Measurements from ENCODE around the gene CRTC3. TPM values are rescaled to one million over a fixed set of nuclear protein-coding genes. Genes with fewer than 3 reads are reported as not detected.
A peak's percentile ranks its signal among the peaks of the same experiment; 100 is the strongest.
"Not testable (repeated sequence)": the region's sequence is repeated elsewhere in the genome, so short reads cannot be mapped to it uniquely, and the experiment has no call there.

Gene CRTC3
- total RNA-seq, 2 donors from 2014 or later: 73.2 to 77.3 TPM

- Mint-ChIP-seq H3K4me3 (no peak overlapping the region), H3K27me3 (ENCODE audit: low read depth) (no peaks in the 10 kb centered on the region), H3K36me3 (ENCODE audit: insufficient read depth in 2 of 2) (peaks cover 12 to 54% of the 10 kb centered on the region in 2 donors), H3K27ac (no peak overlapping the region), H3K9me3 (no peaks in the 10 kb centered on the region), H3K4me1 (ENCODE audit: low read depth) (peaks cover 12% of the 10 kb centered on the region)
- ATAC-seq (replicated peaks in 1 of 2): no peak
- DNase-seq: no peak
These were observed 31.8 kb upstream of the CRTC3 start for GRCh38 chr15:90497912-90498311.

GRCh38 chr15:90500171-90500570 is 29.6 kb upstream of the CRTC3 start:
- Mint-ChIP-seq H3K27ac (peak overlapping the region; percentile 29), H3K4me3 (no peak overlapping the region)
- no peak for ATAC-seq (replicated peaks in 1 of 2)

GRCh38 chr15:90501898-90502297 is 27.8 kb upstream of the CRTC3 start:
- no peaks in the 10 kb centered on the region for H3K4me1 Mint-ChIP-seq (ENCODE audit: low read depth)
- peaks cover 7 to 25% of the 10 kb centered on the region in 2 donors for H3K36me3 Mint-ChIP-seq (ENCODE audit: insufficient read depth in 2 of 2)
- DNase-seq (no peak), ATAC-seq (replicated peaks in 1 of 2) (no peak)
- no peaks in the 10 kb centered on the region for H3K27me3 Mint-ChIP-seq (ENCODE audit: low read depth)
- H3K27ac Mint-ChIP-seq: no peak overlapping the region
- no peaks in the 10 kb centered on the region for H3K9me3 Mint-ChIP-seq
- no peak overlapping the region for H3K4me3 Mint-ChIP-seq

More at GRCh38 chr15:90500171-90500570, 29.6 kb upstream of the CRTC3 start:
- Mint-ChIP-seq H3K9me3 (no peaks in the 10 kb centered on the region), H3K27me3 (ENCODE audit: low read depth) (no peaks in the 10 kb centered on the region), H3K4me1 (ENCODE audit: low read depth) (no peaks in the 10 kb centered on the region), H3K36me3 (ENCODE audit: insufficient read depth in 2 of 2) (peaks cover 8 to 39% of the 10 kb centered on the region in 2 donors)
- no peak for DNase-seq

- not testable (repeated sequence) for ATAC-seq (replicated peaks in 1 of 2); H3K4me1 Mint-ChIP-seq (ENCODE audit: low read depth); H3K27me3 Mint-ChIP-seq (ENCODE audit: low read depth); H3K9me3 Mint-ChIP-seq; H3K36me3 Mint-ChIP-seq (ENCODE audit: insufficient read depth in 2 of 2); DNase-seq; H3K27ac Mint-ChIP-seq
- peak overlapping the region; percentile 55 to 72 for H3K4me3 Mint-ChIP-seq
These were observed 18.9 kb upstream of the CRTC3 start for GRCh38 chr15:90510781-90511180.

- ATAC-seq (replicated peaks in 1 of 2): peak; percentile 26 to 27
- Mint-ChIP-seq H3K27ac (peak overlapping the region; percentile 42), H3K4me3 (peak overlapping the region; percentile 55 to 72)
- DNase-seq: peak; percentile 8 to 10
- H3K4me1 Mint-ChIP-seq (ENCODE audit: low read depth); H3K9me3 Mint-ChIP-seq; H3K36me3 Mint-ChIP-seq (ENCODE audit: insufficient read depth in 2 of 2); H3K27me3 Mint-ChIP-seq (ENCODE audit: low read depth): not testable (repeated sequence)
These were observed 18.5 kb upstream of the CRTC3 start for GRCh38 chr15:90511211-90511618.

GRCh38 chr15:90512276-90512675 is 17.4 kb upstream of the CRTC3 start:
- ATAC-seq (replicated peaks in 1 of 2): no peak
- no peak for DNase-seq
- no peak overlapping the region for H3K4me3 Mint-ChIP-seq
- peaks cover 9% of the 10 kb centered on the region for H3K4me1 Mint-ChIP-seq (ENCODE audit: low read depth)
- H3K27me3 Mint-ChIP-seq (ENCODE audit: low read depth): no peaks in the 10 kb centered on the region
- no peak overlapping the region for H3K27ac Mint-ChIP-seq
- H3K9me3 Mint-ChIP-seq: no peaks in the 10 kb centered on the region
- H3K36me3 Mint-ChIP-seq (ENCODE audit: insufficient read depth in 2 of 2): peaks cover 0 to 2% of the 10 kb centered on the region in 2 donors

GRCh38 chr15:90512981-90513380 is 16.7 kb upstream of the CRTC3 start:
- ATAC-seq (replicated peaks in 1 of 2) (no peak), DNase-seq (no peak)
- peaks cover 0 to 2% of the 10 kb centered on the region in 2 donors for H3K36me3 Mint-ChIP-seq (ENCODE audit: insufficient read depth in 2 of 2)
- no peak overlapping the region for H3K27ac Mint-ChIP-seq
- no peak overlapping the region for H3K4me3 Mint-ChIP-seq
- no peaks in the 10 kb centered on the region for H3K9me3 Mint-ChIP-seq
- no peaks in the 10 kb centered on the region for H3K27me3 Mint-ChIP-seq (ENCODE audit: low read depth)
- H3K4me1 Mint-ChIP-seq (ENCODE audit: low read depth): peaks cover 9% of the 10 kb centered on the region

- ATAC-seq (replicated peaks in 1 of 2): no peak
- peaks cover 0 to 2% of the 10 kb centered on the region in 2 donors for H3K36me3 Mint-ChIP-seq (ENCODE audit: insufficient read depth in 2 of 2)
- DNase-seq: no peak
- H3K27me3 Mint-ChIP-seq (ENCODE audit: low read depth): no peaks in the 10 kb centered on the region
- H3K9me3 Mint-ChIP-seq: no peaks in the 10 kb centered on the region
- H3K4me3 Mint-ChIP-seq: no peak overlapping the region
- no peak overlapping the region for H3K27ac Mint-ChIP-seq
- peaks cover 9% of the 10 kb centered on the region for H3K4me1 Mint-ChIP-seq (ENCODE audit: low read depth)
These were observed 16.3 kb upstream of the CRTC3 start for GRCh38 chr15:90513448-90513847.

DNA sequence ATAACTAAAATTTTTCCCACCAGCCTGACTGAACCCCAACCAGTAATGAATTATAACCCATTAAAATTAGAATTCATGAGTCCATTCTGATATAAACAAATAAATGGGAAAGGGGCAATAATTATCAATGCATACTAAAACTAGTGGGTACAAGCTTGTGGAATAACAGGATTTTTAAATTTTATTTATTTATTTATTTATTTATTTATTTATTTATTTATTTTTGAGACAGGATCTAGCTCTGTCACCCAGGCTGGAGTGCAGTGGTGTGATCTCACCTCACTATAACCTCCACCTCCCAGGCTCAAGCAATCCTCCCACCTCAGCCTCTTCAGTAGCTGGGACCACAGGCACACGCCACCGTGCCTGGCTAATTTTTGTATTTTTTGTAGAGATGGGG is 15.8 kb upstream of the CRTC3 start:
- not testable (repeated sequence) for DNase-seq; H3K4me3 Mint-ChIP-seq; H3K4me1 Mint-ChIP-seq (ENCODE audit: low read depth); H3K36me3 Mint-ChIP-seq (ENCODE audit: insufficient read depth in 2 of 2); H3K9me3 Mint-ChIP-seq; H3K27me3 Mint-ChIP-seq (ENCODE audit: low read depth); ATAC-seq (replicated peaks in 1 of 2); H3K27ac Mint-ChIP-seq

DNA sequence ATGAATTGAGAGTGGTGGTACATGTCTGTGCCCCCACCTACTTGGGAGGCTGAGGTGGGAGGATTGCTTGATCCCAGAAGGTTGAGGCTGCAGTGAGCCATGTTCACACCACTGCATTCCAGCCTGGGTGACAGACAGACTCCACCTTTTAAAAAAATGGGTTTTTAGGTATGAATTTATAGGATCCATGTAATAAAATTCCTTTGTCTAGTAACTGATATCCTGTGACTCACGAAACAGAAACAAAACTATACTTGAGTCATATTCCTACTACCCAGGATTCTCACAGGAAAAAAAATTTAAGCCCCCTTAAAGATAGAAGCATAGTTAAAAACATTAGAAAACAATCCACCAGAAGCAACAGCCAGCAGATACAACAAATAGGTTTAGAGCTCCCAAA is 10.0 kb upstream of the CRTC3 start:
- Mint-ChIP-seq H3K4me3 (no peak overlapping the region), H3K36me3 (ENCODE audit: insufficient read depth in 2 of 2) (no peaks in the 10 kb centered on the region), H3K9me3 (no peaks in the 10 kb centered on the region), H3K27me3 (ENCODE audit: low read depth) (no peaks in the 10 kb centered on the region), H3K4me1 (ENCODE audit: low read depth) (no peaks in the 10 kb centered on the region), H3K27ac (no peak overlapping the region)
- no peak for DNase-seq
- ATAC-seq (replicated peaks in 1 of 2): no peak

- no peak for ATAC-seq (replicated peaks in 1 of 2)
- Mint-ChIP-seq H3K27ac (no peak overlapping the region), H3K36me3 (ENCODE audit: insufficient read depth in 2 of 2) (no peaks in the 10 kb centered on the region), H3K27me3 (ENCODE audit: low read depth) (no peaks in the 10 kb centered on the region), H3K9me3 (no peaks in the 10 kb centered on the region), H3K4me1 (ENCODE audit: low read depth) (no peaks in the 10 kb centered on the region), H3K4me3 (no peak overlapping the region)
- no peak for DNase-seq
These were observed 9.4 kb upstream of the CRTC3 start for GRCh38 chr15:90520365-90520764.

DNA sequence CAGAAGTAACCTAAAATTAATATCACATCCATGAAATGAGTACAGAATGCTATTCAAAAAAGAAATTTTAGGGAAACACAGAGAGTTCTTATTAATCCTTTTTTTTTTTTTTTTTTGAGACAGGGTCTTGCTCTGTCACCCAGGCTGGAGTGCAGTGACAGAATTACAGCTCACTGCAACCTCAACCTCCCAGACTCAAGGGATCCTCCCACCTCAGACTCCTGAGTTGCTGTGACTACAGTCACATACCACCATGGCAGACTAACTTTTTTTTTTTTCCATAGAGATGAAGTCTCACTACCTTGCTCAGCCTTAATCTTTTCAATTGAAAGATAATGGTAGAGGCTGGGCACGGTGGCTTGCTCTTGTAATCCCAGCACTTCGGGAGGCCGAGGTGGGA is 6.3 kb upstream of the CRTC3 start:
- peak in 1 of 2 donors; percentile 55 for ATAC-seq (replicated peaks in 1 of 2)
- Mint-ChIP-seq H3K36me3 (ENCODE audit: insufficient read depth in 2 of 2) (no peaks in the 10 kb centered on the region), H3K4me3 (no peak overlapping the region)

DNA sequence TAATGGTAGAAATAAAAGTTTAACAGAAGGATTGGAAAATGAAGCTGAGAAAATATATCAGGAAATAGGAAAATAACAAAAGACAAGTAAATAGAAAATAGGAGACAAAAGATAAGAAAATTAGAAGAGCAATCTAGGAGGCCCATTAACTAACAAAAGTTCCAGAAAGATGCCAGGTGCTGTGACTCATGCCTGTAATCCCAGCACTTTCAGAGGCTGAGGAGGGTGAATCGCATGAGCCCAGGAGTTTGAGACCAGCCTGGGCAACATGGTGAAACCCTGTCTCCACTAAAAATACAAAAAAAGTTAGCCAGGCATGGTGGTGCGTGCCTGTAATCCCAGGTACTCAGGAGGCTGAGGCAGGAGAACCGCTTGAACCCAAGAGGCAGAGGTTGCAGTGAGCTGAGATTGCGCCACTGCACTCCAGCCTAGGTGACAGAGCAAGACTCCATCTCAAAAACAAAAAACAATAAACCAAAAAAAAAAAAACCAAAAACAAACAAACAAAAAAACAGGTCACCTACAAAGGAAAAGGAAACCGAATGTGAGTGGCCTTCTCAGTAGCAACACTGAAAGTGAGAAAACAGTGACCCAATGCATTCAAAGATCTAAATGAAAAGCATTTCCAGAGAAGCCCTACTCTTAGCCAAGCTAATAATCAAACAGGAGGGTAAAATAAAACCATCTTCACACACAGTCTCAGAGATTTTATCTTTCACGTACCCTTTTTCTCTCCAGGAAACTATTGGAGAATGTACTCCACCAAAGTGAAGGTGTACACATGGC is 5.5 kb upstream of the CRTC3 start:
- not testable (repeated sequence) for H3K4me3 Mint-ChIP-seq; H3K36me3 Mint-ChIP-seq (ENCODE audit: insufficient read depth in 2 of 2); H3K9me3 Mint-ChIP-seq; DNase-seq; H3K4me1 Mint-ChIP-seq (ENCODE audit: low read depth); ATAC-seq (replicated peaks in 1 of 2); H3K27me3 Mint-ChIP-seq (ENCODE audit: low read depth)
- peak overlapping the region; percentile 60 for H3K27ac Mint-ChIP-seq

More for the DNA sequence above, 6.3 kb upstream of the CRTC3 start:
- Mint-ChIP-seq H3K4me1 (ENCODE audit: low read depth) (no peaks in the 10 kb centered on the region), H3K9me3 (no peaks in the 10 kb centered on the region), H3K27me3 (ENCODE audit: low read depth) (no peaks in the 10 kb centered on the region), H3K27ac (peak overlapping the region; percentile 13)
- no peak for DNase-seq

DNA sequence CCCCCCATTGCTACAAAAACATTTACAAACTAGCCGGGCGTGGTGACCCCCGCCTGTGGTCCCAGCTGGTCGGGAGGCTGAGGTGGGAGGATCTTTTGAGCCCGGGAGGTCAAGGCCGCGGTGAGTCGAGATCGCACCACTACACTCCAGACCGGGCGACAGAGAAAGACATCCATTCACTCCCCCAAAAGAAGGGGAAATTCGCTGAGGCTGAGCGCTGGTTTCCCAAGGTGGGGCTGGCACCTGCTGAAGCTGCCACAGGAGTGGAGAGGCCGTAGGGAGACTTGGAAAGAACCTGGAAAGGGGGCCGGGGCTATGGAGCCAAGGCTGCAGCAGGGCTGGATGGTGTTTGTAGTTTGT is 732 bp upstream of the CRTC3 start:
- Mint-ChIP-seq H3K36me3 (ENCODE audit: insufficient read depth in 2 of 2) (peaks cover 5% of the 10 kb centered on the region in 2 donors), H3K27ac (peak overlapping the region; percentile 80), H3K9me3 (no peaks in the 10 kb centered on the region), H3K27me3 (ENCODE audit: low read depth) (no peaks in the 10 kb centered on the region), H3K4me3 (peak overlapping the region; percentile 85 to 89), H3K4me1 (ENCODE audit: low read depth) (peaks cover 32% of the 10 kb centered on the region)
- ATAC-seq (replicated peaks in 1 of 2) (no peak), DNase-seq (no peak)
